Liver (tissue), 9 donors: Measurements from ENCODE around the gene POLH. TPM values are rescaled to one million over a fixed set of nuclear protein-coding genes. Genes with fewer than 3 reads are reported as not detected.

Experiments used
- DNase-seq: peaks from one replicate; pipeline ENCODE4 v3.0.0-alpha.2; 2017; ENCODE audit warnings: low spot score
- H3K27ac ChIP-seq, 2 donors: one replicate each; pipeline ENCODE4 v1.7.0; 2013; ENCODE audit warnings: inconsistent platforms in 2 of 2, low read length in 2 of 2, control low read depth in 1 of 2, low read depth in 1 of 2, mild to moderate bottlenecking in 1 of 2
- H3K27me3 ChIP-seq, 4 donors: one replicate each; pipeline versions ENCODE4 v1.6.1 to v1.7.0; 2013; ENCODE audit warnings: low read length in 3 of 4, inconsistent platforms in 1 of 4, mild to moderate bottlenecking in 1 of 4, moderate library complexity in 1 of 4; ENCODE audit not compliant: control insufficient read depth in 4 of 4, insufficient read depth in 4 of 4
- H3K36me3 ChIP-seq, 4 donors: one replicate each; pipeline versions ENCODE4 v1.6.1 to v1.7.0; 2013; ENCODE audit warnings: low read length in 3 of 4, mild to moderate bottlenecking in 3 of 4, low read depth in 1 of 4, moderate library complexity in 1 of 4; ENCODE audit not compliant: control insufficient read depth in 4 of 4, insufficient read depth in 3 of 4
- H3K4me1 ChIP-seq, 4 donors: one replicate each; pipeline versions ENCODE4 v1.6.1 to v1.7.0; 2013; ENCODE audit warnings: low read length in 3 of 4, mild to moderate bottlenecking in 3 of 4, moderate library complexity in 1 of 4; ENCODE audit not compliant: control insufficient read depth in 4 of 4, insufficient read depth in 4 of 4
- H3K4me3 ChIP-seq, 3 donors: one replicate each; pipeline versions ENCODE4 v1.6.1 to v1.7.0; 2013; ENCODE audit warnings: low read length in 3 of 3, control low read depth in 1 of 3, low read depth in 1 of 3, mild to moderate bottlenecking in 1 of 3
- H3K9ac ChIP-seq, 2 donors: one replicate each; pipeline ENCODE4 v1.7.0; 2013; ENCODE audit warnings: low read length in 2 of 2, mild to moderate bottlenecking in 2 of 2, moderate library complexity in 2 of 2, control low read depth in 1 of 2, low read depth in 1 of 2
- H3K9me3 ChIP-seq, 4 donors: one replicate each; pipeline versions ENCODE4 v1.6.1 to v1.7.0; 2013; ENCODE audit warnings: low read length in 3 of 4; ENCODE audit not compliant: control insufficient read depth in 4 of 4
- EGR1 ChIP-seq, 2 donors: IDR thresholded peaks; 2 replicates each; pipeline ENCODE4 v1.6.1; 2016 to 2018; ENCODE audit warnings: antibody characterized with exemption in 2 of 2, low read depth in 2 of 2
- FOXA1 ChIP-seq: IDR thresholded peaks from 2 replicates; pipeline ENCODE4 v1.6.1; 2016; ENCODE audit warnings: antibody characterized with exemption
- FOXA2 ChIP-seq: IDR thresholded peaks from 2 replicates; pipeline ENCODE4 v1.6.1; 2016; ENCODE audit warnings: antibody characterized with exemption
- GABPA ChIP-seq, 2 donors: IDR thresholded peaks in 1 of 2; conservative IDR thresholded peaks in 1 of 2; 2 replicates each; pipeline ENCODE4 v1.6.1; 2016; ENCODE audit warnings: antibody characterized with exemption in 2 of 2, mild to moderate bottlenecking in 1 of 2, moderate library complexity in 1 of 2
- HNF4A ChIP-seq, 2 donors: conservative IDR thresholded peaks; 2 replicates each; pipeline ENCODE4 v1.6.1; 2016; ENCODE audit warnings: antibody characterized with exemption in 2 of 2, mild to moderate bottlenecking in 2 of 2
- HNF4G ChIP-seq: IDR thresholded peaks from 2 replicates; pipeline ENCODE4 v1.6.1; 2016; ENCODE audit warnings: antibody characterized with exemption
- JUND ChIP-seq, 2 donors: IDR thresholded peaks; 2 replicates each; pipeline ENCODE4 v1.6.1; 2016; ENCODE audit warnings: antibody characterized with exemption in 2 of 2
- NR2F2 ChIP-seq: IDR thresholded peaks from 2 replicates; pipeline ENCODE4 v1.6.1; 2016; ENCODE audit warnings: antibody characterized with exemption
- RAD21 ChIP-seq, 2 donors: IDR thresholded peaks; 2 replicates each; pipeline ENCODE4 v1.6.1; 2016; ENCODE audit warnings: antibody characterized with exemption in 2 of 2, mild to moderate bottlenecking in 2 of 2
- RXRA ChIP-seq, 2 donors: IDR thresholded peaks; 2 replicates each; pipeline ENCODE4 v1.6.1; 2017 to 2018; ENCODE audit warnings: antibody characterized with exemption in 2 of 2, mild to moderate bottlenecking in 1 of 2
- TAF1 ChIP-seq: conservative IDR thresholded peaks from 2 replicates; pipeline ENCODE4 v1.6.1; 2016; ENCODE audit warnings: antibody characterized with exemption, mild to moderate bottlenecking
- YY1 ChIP-seq: IDR thresholded peaks from 2 replicates; pipeline ENCODE4 v1.6.1; 2016; ENCODE audit warnings: antibody characterized with exemption, mild to moderate bottlenecking
- WGBS: extraction: QIAGEN DNeasy Blood & Tissue Kit; methylation state at CpG from one replicate; pipeline ENCODE4 v1.1.7; 2013; 5-methylcytosine and 5-hydroxymethylcytosine counted together
- polyA plus RNA-seq, 2 donors: library from polyadenylated mRNA; stranded (reverse) in 1 of 2; unstranded in 1 of 2; fragments of 200-250 nt in 1 of 2; fragments of >200 nt in 1 of 2; fragmentation: Nextera tagmentation in 1 of 2; extraction: Ambion mirVana in 1 of 2; gene quantifications; one replicate each; pipeline versions ENCODE4 v1.2.1 to v1.2.3, GENCODE V29; 2013 to 2015
- total RNA-seq, 2 donors: library from RNA; depleted of rRNA; stranded (reverse); fragments of >200 nt; gene quantifications; one replicate each; pipeline ENCODE4 v1.2.3, GENCODE V29; 2014
- TF ChIP-seq, protein P1 (sequence below): IDR thresholded peaks from 2 replicates; pipeline ENCODE4 v1.6.1; 2016; ENCODE audit warnings: antibody characterized with exemption
- TF ChIP-seq, protein P2 (sequence below): fragments of 150-350 bp; IDR thresholded peaks from 2 replicates; pipeline ENCODE4 v1.5.1; 2017; ENCODE audit warnings: improper control_type of control experiment, low read depth, low read length; ENCODE audit not compliant: missing input control
- TF ChIP-seq, protein P3 (sequence below): IDR thresholded peaks from 2 replicates; pipeline ENCODE4 v1.6.1; 2016; ENCODE audit warnings: antibody characterized with exemption
- TF ChIP-seq, protein P4 (sequence below): IDR thresholded peaks from 2 replicates; pipeline ENCODE4 v1.6.1; 2016; ENCODE audit warnings: antibody characterized with exemption, mild to moderate bottlenecking
- donor health status: healthy.
- donor health status: healthy.
- donor health status: healthy.
- donor health status: healthy.
- donor health status: healthy.

Gene POLH
- total and polyA plus RNA-seq, 4 donors, result 1.9 to 7.5 (median 4.7) TPM

DNA sequence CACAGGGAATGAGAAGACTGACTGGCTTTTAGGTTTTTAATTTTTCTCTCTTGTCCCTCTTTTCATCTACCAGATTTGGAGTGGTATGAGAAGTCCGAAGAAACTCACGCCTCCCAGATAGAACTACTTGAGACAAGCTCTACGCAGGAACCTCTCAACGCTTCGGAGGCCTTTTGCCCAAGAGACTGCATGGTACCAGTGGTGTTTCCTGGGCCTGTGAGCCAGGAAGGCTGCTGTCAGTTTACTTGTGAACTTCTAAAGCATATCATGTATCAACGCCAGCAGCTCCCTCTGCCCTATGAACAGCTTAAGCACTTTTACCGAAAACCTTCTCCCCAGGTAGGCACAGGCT lies 60.3 kb downstream of the POLH start:
- H3K9me3 ChIP-seq, result no peaks in the 10 kb centered on the region
- 32% methylated on average over 7 of the region's 7 CpGs for WGBS

DNA sequence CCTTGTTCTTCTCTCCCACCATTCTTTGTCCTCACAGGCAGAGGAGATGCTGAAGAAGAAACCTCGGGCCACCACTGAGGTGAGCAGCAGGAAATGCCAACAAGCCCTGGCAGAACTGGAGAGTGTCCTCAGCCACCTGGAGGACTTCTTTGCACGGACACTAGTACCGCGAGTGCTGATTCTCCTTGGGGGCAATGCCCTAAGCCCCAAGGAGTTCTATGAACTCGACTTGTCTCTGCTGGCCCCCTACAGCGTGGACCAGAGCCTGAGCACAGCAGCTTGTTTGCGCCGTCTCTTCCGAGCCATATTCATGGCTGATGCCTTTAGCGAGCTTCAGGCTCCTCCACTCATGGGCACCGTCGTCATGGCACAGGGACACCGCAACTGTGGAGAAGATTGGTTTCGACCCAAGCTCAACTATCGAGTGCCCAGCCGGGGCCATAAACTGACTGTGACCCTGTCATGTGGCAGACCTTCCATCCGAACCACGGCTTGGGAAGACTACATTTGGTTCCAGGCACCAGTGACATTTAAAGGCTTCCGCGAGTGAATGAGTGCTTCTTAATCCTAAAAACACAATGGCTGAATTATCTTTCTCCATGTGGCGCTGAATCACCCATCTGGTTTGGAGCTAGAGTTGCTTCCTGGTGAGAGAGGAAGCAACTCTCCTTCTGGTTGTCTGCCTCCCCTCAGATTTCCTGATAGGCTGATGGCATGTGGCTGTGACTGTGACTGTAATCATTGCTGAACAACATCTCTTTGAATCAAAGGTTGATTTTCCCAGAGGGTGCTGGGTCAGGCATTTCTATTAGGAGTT lies 64.2 kb downstream of the POLH start:
- no peaks in the 10 kb centered on the region for H3K9me3 ChIP-seq
- no peaks in the 10 kb centered on the region for H3K27me3 ChIP-seq
- H3K27ac ChIP-seq, result no peak overlapping the region
- no peak for DNase-seq
- WGBS, result 91% methylated on average over 21 of the region's 21 CpGs
- H3K4me3 ChIP-seq, result no peak overlapping the region
- H3K9ac ChIP-seq, result no peak overlapping the region
- H3K4me1 ChIP-seq, result peaks cover 2 to 15% (median 8%) of the 10 kb centered on the region in 4 donors
- TF ChIP-seq FOXA2, result no peak
- no peak for TF ChIP-seq YY1
- TF ChIP-seq, protein P1, sequence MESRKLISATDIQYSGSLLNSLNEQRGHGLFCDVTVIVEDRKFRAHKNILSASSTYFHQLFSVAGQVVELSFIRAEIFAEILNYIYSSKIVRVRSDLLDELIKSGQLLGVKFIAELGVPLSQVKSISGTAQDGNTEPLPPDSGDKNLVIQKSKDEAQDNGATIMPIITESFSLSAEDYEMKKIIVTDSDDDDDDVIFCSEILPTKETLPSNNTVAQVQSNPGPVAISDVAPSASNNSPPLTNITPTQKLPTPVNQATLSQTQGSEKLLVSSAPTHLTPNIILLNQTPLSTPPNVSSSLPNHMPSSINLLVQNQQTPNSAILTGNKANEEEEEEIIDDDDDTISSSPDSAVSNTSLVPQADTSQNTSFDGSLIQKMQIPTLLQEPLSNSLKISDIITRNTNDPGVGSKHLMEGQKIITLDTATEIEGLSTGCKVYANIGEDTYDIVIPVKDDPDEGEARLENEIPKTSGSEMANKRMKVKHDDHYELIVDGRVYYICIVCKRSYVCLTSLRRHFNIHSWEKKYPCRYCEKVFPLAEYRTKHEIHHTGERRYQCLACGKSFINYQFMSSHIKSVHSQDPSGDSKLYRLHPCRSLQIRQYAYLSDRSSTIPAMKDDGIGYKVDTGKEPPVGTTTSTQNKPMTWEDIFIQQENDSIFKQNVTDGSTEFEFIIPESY, result no peak
- H3K36me3 ChIP-seq, result peaks cover 16 to 27% (median 17%) of the 10 kb centered on the region in 4 donors

More for the DNA sequence above, 60.3 kb downstream of the POLH start:
- Histone ChIP-seq H3K4me1 (peaks cover 2 to 12% (median 9%) of the 10 kb centered on the region in 4 donors), H3K9ac (peak overlapping the region; percentile 64 to 66), H3K27ac (peak overlapping the region in 1 of 2 donors; percentile 64), H3K27me3 (no peaks in the 10 kb centered on the region), H3K36me3 (peaks cover 15 to 18% (median 16%) of the 10 kb centered on the region in 4 donors), H3K4me3 (peak overlapping the region; percentile 54 to 98 (median 85))
- TF ChIP-seq FOXA2 (no peak), RAD21 (IDR thresholded peaks at IDR 0.05) (no peak), RXRA (IDR thresholded peaks at IDR 0.05) (no peak), GABPA (IDR thresholded peaks at IDR 0.05 in 1 of 2, conservative IDR thresholded peaks at IDR 0.05 in 1 of 2) (no peak), FOXA1 (no peak), TAF1 (no peak), HNF4G (no peak)
- TF ChIP-seq, protein P2, sequence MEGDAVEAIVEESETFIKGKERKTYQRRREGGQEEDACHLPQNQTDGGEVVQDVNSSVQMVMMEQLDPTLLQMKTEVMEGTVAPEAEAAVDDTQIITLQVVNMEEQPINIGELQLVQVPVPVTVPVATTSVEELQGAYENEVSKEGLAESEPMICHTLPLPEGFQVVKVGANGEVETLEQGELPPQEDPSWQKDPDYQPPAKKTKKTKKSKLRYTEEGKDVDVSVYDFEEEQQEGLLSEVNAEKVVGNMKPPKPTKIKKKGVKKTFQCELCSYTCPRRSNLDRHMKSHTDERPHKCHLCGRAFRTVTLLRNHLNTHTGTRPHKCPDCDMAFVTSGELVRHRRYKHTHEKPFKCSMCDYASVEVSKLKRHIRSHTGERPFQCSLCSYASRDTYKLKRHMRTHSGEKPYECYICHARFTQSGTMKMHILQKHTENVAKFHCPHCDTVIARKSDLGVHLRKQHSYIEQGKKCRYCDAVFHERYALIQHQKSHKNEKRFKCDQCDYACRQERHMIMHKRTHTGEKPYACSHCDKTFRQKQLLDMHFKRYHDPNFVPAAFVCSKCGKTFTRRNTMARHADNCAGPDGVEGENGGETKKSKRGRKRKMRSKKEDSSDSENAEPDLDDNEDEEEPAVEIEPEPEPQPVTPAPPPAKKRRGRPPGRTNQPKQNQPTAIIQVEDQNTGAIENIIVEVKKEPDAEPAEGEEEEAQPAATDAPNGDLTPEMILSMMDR, result no peak
- no peak for DNase-seq

DNA sequence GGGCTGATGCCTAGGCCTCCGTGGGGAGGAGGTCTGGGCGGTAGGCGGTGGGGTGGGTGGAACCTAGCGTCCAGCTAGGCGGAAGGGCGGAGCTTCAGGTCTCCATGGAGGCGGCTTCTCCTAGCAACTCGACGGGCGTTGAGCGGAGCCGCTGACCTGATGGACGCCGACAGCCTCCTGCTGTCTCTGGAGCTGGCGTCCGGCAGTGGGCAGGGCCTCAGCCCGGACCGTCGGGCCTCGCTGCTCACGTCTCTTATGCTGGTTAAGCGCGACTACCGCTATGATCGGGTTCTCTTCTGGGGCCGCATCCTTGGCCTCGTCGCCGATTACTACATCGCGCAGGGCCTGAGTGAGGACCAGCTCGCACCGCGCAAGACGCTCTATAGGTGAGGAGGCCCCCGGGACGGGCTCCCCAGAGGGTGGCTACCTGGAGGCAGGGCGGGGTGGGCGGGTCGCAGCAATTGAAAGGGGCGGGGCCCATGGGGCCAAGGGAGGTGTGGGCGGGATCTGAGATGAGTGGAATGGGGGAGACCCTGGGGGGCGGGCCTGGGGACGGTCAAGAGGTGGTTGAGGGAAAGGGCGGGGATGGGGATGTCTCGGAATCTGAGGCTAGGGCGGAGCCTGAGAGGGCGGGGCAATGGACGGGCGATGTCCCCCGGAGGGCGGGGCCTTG lies 69.1 kb downstream of the POLH start, which contains the start of gene RSPH9:
Gene RSPH9 (plus strand): TSS at position 97 of the 673 bp plus-strand sequence. CDS start 63 bp downstream, at position 160.
- H3K27ac ChIP-seq, result peak within 1 kb of the TSS in 1 of 2 donors; percentile 47
- WGBS, result 10% methylated on average over 52 of the region's 52 CpGs
- H3K27me3 ChIP-seq, result no peaks in the 10 kb centered on the region
- peaks cover 5 to 19% (median 7%) of the 10 kb centered on the region in 4 donors for H3K36me3 ChIP-seq
- H3K4me3 ChIP-seq, result peak within 1 kb of the TSS in 1 of 3 donors; percentile 37
- no peaks in the 10 kb centered on the region for H3K9me3 ChIP-seq
- DNase-seq, result peak; percentile 81
- no peak within 1 kb of the TSS for H3K9ac ChIP-seq
- peaks cover 0 to 3% (median 0%) of the 10 kb centered on the region in 4 donors for H3K4me1 ChIP-seq
- TF ChIP-seq HNF4A (conservative IDR thresholded peaks at IDR 0.05) (no peak), NR2F2 (no peak), RXRA (IDR thresholded peaks at IDR 0.05) (no peak), GABPA (IDR thresholded peaks at IDR 0.05 in 1 of 2, conservative IDR thresholded peaks at IDR 0.05 in 1 of 2) (no peak), YY1 (no peak), JUND (IDR thresholded peaks at IDR 0.05) (no peak), TAF1 (no peak), EGR1 (IDR thresholded peaks at IDR 0.05; ENCODE audit: low read depth in 2 of 2) (no peak), RAD21 (IDR thresholded peaks at IDR 0.05) (no peak)
- TF ChIP-seq, protein P3, sequence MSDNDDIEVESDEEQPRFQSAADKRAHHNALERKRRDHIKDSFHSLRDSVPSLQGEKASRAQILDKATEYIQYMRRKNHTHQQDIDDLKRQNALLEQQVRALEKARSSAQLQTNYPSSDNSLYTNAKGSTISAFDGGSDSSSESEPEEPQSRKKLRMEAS, result no peak
- TF ChIP-seq, protein P1, result no peak
- TF ChIP-seq, protein P4, sequence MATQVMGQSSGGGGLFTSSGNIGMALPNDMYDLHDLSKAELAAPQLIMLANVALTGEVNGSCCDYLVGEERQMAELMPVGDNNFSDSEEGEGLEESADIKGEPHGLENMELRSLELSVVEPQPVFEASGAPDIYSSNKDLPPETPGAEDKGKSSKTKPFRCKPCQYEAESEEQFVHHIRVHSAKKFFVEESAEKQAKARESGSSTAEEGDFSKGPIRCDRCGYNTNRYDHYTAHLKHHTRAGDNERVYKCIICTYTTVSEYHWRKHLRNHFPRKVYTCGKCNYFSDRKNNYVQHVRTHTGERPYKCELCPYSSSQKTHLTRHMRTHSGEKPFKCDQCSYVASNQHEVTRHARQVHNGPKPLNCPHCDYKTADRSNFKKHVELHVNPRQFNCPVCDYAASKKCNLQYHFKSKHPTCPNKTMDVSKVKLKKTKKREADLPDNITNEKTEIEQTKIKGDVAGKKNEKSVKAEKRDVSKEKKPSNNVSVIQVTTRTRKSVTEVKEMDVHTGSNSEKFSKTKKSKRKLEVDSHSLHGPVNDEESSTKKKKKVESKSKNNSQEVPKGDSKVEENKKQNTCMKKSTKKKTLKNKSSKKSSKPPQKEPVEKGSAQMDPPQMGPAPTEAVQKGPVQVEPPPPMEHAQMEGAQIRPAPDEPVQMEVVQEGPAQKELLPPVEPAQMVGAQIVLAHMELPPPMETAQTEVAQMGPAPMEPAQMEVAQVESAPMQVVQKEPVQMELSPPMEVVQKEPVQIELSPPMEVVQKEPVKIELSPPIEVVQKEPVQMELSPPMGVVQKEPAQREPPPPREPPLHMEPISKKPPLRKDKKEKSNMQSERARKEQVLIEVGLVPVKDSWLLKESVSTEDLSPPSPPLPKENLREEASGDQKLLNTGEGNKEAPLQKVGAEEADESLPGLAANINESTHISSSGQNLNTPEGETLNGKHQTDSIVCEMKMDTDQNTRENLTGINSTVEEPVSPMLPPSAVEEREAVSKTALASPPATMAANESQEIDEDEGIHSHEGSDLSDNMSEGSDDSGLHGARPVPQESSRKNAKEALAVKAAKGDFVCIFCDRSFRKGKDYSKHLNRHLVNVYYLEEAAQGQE, result no peak
